Astrocyte of the hippocampus (primary cell): ENCODE results near the gene DGLUCY.
"Not testable (repeated sequence)": the region's sequence is repeated elsewhere in the genome, so short reads cannot be mapped to it uniquely, and the experiment has no call there.

Source experiments
- DNase-seq: peaks from one replicate; pipeline ENCODE4 v3.0.0; 2011; ENCODE audit warnings: low read depth, low spot score

The DGLUCY gene, protein sequence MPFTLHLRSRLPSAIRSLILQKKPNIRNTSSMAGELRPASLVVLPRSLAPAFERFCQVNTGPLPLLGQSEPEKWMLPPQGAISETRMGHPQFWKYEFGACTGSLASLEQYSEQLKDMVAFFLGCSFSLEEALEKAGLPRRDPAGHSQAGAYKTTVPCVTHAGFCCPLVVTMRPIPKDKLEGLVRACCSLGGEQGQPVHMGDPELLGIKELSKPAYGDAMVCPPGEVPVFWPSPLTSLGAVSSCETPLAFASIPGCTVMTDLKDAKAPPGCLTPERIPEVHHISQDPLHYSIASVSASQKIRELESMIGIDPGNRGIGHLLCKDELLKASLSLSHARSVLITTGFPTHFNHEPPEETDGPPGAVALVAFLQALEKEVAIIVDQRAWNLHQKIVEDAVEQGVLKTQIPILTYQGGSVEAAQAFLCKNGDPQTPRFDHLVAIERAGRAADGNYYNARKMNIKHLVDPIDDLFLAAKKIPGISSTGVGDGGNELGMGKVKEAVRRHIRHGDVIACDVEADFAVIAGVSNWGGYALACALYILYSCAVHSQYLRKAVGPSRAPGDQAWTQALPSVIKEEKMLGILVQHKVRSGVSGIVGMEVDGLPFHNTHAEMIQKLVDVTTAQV

DNA sequence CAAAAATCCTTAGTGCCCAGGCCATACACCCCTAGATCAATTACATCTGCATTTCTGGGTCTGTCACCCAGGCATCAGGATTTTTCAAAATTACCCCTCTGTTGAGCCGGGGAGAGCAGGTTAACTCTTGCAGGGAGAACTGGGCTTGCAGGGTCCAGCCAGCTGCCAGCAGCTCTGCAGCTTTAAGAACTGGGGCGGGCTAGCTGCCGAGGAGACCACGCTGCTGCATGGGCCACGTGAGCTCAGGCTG lies at the start of gene DGLUCY:
DGLUCY (plus strand) TSS at position 245 of the 250 bp plus-strand sequence. CDS start 46,222 bp downstream, outside the sequence.
- no peak for DNase-seq

DNA sequence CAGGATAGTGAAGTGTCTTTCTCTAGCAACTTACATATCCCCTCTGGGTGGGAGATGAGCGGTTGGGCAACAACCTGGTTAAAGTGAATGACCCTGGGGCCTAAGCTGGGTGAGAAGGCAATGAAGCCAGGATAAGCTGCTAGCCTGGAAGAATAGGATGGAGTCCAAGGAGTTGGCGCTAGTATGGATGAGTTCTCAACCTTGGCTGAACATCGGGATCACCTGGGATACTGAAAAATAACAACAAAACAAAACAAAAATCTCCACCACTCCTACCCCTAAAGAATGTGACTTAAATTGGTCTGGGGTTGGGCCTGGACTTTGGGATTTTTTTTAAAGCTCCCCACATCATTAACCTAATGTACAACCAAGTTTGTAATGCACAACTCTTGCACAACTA lies 48.6 kb upstream of the DGLUCY start:
- no peak for DNase-seq

DNA sequence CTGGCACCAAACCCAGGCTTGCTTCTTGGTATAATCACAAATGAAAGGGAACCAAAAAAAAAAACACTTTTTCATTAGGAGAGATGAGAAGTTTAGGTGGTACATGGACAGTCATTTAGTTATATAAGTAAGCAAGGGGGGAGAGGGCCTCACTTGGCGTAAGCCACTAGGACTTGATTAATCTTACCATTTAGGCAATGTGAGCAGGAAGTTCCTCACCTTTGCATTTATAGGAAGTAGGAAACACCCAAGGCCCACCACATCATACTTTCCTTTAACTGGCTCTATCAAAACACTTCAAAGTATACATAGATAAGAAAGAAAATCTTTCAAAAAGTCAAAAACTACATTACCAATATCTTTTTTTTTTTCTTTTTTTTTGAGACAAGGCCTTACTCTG lies 46.7 kb upstream of the DGLUCY start:
- no peak for DNase-seq

DNA sequence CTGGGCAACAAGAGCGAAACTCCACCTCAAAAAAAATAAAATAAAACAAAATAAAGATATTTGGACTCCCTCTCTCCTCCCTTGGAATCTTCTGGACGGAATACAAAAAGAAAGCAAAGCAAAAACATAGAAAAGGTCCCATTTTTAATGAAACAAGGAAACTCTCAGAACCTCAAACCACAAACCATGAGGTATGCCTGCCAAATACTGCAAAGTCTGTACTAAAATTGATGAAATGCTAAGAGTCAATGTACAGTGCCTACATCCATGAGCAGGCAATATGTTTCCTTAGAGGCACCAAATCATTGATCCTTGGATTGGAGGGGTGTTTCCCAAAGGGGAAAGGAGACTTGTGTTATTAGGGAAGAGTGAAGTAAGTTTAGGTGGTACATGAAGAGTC lies 45.2 kb upstream of the DGLUCY start:
- peak; percentile 73 for DNase-seq

DNA sequence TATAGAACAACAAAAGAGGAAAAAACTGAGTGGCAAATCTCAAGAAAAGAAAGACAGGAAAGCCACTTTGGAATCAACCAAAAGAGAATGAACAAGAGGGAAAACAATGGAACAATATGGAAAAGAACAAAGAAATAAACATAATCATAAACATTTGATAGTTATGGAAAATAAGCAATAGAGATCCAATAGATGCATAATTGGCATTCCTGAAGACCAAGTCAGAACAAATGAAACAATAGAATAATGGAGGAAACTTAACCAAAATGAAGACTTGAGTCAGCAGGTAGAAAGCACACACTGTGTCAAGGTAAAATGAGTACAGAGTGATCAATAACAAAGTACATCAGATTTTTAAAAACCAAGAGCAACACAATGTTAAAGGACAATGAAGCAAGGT lies 43.3 kb upstream of the DGLUCY start:
- DNase-seq: no peak

DNA sequence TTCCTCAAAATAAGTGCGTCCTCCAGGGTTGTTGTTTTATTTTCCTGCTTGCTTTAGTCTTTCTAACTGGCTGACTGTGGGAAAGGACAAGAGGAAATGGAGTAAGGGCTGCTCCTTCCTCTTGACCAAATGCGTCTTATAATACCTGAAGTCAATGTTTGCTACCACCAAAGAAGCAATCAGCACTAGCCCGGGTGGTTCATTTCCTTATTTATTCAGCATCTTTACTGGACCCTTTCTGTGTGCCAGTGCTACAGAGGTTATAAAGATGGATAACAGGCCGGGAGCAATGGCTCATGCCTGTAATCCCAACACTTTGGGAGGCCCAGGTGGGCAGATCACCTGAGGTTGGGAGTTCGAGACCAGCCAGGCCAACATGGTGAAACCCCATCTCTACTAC lies 38.3 kb upstream of the DGLUCY start:
- no peak for DNase-seq

DNA sequence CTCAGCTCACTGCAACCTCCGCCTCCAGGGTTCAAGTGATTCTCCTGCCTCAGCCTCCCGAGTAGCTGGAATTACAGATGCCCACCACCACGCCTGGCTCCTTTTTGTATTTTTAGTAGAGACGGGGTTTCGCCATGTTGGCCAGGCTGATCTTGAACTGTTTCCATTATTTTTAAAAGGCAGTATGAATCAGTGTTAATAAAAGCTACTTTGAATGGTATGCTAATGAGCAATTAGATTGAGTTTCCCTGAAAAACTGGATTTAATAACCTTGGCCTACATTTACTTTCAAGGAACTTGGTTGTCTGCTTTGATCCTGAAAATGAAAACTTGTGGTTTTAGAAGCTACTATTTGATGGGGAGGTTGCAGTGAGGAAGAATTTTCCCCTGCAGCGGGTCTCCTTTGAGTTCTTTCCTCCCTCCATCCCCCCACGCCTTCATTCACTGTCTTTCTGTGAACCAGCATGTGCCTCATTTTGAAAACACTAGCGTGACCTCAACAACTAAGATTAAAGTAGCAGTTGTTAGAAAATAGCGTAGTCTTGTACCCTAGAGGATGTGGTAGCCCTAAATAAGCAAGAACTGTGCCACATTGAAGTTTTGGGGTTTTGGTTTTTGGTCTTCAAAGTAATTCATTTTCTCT lies 35.7 kb upstream of the DGLUCY start:
- DNase-seq: peak; percentile 43

DNA sequence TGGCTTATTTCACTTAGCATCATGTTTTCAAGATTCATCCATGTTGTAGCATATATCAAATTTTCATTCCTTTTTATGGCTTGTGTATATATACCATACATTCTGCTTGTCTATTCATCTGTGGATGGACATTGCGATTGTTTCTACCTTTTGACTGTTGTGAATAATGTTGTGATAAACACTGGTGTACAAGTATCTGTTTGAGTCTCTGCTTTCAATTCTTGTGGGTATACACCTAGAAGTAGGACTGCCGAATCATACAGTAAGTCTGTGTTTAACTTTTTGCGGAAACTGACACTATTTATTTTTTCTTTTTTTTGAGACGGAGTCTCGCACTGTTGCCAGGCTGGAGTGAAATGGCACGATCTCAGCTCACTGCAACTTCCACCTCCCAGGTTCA lies 33.8 kb upstream of the DGLUCY start:
- DNase-seq: no peak

DNA sequence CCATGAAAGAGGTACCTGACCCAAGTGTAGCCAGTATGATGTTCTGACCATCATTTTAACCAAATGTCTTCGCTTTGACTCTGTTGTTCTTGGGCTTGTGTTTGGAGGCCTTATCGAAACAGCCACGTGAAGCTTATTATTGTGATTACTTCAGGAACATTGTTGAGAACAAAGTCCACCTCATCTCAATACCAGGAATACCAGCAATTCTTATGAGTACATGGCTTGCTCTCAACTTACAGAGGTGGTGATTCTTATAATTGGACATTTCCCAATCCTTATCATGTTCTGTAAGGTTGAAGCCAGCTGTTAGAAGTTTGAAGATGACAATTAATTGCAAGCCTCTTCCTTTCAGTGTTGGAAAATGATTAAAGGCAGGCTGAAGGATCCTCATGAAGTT lies 31.6 kb upstream of the DGLUCY start:
- no peak for DNase-seq

DNA sequence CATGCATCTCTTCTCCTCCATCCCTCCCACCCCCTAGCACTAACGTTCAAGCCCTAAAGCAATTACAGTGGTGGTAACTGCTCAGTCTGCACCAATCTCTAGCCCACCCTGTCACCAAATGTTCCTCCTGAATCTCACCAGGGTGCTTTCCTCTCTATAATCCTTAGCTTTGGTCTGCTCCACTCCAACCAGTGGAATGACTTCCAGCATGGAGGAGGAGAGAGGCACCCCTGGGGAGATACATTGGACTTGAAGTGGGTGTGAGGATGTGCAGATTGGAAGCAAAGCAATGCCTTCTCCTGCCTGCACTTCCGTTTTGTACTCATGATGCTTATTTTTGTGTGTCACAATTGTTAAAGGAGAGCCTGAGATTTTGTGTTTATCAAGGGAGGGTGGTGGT lies 29.4 kb upstream of the DGLUCY start:
- no peak for DNase-seq

DNA sequence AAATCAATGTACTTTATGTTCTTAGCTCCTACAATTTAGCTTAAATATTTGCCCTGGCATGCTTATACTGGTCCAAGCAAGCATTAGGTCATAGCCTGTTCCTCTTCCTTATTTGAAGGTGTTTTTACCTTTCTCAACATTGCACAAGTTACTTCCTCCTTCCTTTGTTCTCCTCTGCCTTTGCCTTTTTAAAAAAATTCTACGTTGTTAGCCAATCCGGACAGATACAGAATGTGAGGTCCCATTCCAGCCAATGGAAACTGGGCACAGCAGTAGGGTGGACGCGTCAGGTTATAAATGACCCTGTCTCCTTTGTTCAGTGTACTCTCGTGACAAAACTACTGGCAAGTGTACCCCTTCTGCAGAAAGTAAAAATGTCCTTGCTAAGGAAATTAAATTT lies 26.4 kb upstream of the DGLUCY start:
- not testable (repeated sequence) for DNase-seq

DNA sequence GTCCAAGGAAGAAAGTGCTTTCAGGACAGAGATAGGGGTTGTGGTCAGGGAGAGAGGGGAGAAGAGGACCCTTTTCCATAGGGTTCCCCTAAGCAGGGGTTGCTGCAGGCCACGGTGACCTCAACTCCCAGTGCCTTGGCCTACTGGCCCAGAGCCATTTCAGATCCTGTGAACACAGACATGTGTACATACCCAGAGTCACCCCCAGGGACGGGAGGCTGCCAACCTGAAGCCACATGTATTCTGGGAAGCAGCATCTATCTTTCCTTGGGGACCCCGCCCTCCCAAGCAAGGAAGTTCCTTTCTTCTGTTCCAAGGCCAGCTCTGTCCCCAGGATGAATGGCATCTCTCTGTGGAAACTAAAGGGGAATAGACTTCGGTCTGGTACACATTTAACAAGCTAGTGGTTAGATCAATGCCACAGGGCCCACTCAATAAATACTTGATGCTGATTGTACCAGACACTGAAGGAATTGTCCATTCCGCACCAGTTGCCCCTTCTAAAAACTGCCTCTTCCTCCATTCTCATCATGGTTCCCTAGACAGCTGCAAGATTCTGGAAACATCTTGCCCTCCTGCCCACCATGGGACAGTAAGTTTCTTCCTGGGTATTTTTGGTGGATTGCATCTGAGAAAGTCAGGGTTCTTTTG lies 25.2 kb upstream of the DGLUCY start:
- no peak for DNase-seq

DNA sequence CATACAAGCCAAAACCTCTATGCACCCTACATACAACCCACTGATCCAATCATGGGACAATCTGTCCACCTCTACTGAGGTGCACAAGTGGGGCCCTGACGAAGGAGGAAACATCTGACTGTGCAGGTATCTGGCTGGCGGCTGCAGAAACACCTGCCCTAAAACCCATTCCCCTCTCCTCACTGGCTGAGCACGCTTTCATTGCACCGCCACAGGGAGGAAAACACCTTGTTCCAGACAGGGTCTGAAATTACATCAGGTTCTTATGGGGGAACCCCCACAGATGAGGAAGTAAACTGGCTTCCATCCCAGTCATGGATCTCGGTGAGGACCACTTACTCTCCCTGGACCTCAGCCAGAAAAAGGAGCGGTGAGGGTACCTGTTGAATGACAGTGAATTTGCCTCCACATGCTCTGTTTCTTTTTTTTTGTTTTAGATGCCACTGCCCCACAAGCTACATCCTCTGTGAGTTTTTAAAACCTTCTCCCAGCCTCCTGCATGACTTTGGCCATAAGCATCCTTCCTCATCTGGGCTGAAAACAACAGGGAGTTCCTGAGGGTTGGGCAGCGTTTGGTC lies 23.8 kb upstream of the DGLUCY start:
- DNase-seq: no peak

DNA sequence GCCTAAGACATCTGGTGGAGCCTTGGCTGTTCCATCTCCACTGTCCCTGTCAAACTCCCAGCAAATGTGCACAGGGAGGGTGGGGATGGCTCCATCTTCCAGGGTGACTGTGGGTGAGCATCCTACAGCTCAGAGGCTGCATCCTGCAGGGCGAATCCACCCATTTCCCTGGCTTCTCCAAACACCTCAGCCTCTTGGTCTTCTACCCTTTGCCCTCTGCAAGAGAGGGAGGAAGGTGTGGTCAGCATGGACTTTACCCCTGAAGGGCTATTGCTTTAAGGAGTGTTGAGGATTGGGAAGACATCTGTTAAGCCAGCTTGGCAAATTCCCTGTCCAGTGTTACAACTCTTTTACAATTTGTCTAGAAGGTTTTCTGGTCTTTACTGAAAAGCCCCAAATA lies 23.1 kb upstream of the DGLUCY start:
- no peak for DNase-seq

DNA sequence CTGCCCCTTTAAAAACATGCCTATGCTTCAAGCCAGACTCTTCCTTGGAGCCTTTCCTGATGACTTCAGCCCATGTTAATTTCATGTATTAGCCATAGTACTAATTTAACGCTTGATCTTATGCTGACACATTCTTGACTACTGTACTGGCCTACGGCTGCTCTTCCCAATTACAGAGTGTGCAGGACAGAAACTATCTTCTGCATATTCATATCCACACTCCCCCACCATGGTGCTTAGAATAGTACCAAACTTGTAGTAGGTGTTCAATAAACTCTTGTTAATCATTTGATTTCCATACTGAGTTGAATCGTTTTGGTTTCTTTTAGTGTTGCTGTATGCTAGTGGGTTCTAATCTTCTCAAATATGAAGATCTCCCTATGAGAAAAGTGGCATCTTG lies 21.8 kb upstream of the DGLUCY start:
- no peak for DNase-seq

DNA sequence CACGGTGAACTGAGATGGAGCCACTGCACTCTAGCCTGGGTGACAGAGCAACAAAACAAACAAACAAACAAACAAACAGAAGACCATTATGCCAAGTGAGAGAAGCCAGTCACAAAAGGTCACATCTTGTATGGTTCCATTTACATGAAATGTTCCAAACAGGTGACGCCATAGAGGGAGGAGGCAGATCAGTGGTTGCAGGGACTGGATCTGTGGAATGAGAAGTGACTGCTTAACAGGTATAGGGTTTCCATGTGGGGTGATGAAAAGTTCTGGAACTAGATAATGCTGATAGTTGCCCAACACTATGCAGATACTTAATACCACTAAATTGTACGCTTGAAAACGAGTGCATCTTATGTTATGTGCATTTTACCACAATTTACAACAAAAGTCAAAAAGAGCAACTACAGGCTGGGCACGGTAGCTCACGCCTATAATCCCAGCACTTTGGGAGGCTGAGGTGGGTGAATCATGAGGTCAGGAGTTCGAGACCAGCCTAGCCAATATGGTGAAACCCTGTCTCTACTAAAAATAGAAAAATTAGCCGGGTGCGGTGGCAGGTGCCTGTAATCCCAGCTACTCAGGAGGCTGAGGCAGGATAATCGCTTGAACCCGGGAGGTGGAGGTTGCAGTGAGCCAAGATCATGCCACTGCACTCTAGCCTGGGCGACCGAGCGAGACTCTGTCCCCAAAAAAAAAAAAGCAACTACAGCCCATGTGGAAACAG lies 20.0 kb upstream of the DGLUCY start:
- not testable (repeated sequence) for DNase-seq

DNA sequence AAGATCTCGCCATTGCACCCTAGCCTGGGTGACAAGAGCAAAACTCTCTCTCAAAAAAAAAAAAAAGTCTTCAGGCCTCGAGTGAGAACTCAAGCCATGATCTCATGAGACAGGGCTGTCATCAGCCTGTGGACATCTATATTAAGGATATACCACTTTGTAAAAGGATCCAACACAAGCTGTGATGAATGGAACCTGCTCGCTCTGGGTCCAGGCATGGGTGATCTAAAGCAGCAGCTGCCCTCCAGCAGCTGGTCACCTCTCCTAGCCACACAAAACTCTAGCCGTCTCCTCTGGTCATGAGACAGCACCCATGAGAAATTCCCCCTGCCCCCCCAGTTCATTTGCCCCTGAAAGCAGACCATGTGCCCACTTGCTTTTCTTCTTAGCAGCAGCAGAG lies 19.1 kb upstream of the DGLUCY start:
- no peak for DNase-seq

DNA sequence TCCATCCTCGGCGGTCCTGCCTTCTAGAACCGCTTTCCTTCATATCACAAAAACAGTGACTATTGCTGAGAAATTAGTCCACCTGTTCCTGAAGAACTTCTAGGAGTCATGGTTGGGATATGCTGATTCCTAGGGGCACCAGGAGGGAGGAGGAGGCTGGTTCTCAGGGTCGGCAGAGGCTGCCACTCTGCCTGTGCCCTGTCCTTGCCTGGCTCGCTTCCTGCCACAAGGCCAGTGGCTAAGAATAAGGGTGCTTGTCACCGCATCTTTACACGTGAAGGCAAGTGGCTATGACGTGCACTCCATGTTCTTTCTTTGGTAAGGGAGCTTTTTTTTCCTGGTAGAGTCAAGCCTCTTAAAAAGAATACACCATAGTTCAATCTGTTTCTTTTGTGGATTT lies 18.7 kb upstream of the DGLUCY start:
- DNase-seq: no peak

DNA sequence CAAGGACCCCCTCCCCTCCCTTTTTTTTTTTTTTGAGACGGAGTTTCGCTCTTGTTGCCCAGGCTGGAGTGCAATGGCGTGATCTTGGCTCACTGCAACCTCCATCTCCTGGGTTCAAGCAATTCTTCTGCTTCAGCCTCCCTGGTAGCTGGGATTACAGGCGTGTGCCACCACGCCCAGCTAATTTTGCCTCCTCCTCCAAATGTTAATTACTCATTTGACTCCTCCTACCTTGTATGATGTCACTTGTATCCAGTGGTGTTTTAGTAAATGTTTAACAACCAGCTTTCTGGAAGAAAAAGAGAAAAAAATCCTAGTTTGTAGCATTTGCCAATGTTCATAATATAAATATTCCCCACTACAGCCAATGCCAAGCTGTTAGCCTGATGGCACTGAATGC lies 16.2 kb upstream of the DGLUCY start:
- DNase-seq: not testable (repeated sequence)

DNA sequence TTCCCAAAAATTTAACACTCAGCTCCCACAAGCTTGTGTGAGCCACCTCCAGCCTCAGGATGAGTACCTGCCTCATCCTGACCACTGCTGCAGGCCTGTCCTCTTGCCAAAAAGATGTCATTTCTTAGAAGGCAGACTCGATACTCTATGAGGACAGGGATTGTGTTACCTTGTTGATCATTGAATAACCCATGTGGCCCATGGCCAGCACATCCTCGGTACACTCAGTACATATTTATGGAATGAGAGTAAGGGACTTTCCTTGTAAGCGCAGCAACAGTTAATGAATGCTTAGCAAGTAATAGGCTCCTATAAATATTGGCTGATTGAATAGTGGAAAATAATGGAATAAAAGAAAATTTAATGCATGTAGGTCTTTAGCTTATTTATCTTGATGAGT lies 15.3 kb upstream of the DGLUCY start:
- no peak for DNase-seq

DNA sequence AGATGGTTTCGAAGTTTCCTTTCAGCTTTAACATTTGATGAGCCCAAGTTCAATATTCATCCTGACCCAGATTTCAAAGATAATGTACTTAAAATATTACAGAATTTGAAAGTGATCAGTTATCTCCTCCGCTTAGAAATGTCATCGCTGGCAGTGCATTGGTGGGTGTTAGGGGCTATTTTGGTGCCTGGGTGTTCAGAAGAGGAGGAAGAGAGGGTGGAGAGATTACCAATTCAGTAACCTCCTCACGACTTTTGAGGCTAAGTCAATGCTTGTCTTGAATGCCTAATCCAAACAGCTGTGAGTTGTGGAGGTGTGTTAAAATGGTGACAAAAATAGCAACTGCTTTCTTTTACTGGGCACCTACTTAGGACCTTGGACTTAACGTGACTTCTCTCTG lies 13.8 kb upstream of the DGLUCY start:
- DNase-seq: no peak

DNA sequence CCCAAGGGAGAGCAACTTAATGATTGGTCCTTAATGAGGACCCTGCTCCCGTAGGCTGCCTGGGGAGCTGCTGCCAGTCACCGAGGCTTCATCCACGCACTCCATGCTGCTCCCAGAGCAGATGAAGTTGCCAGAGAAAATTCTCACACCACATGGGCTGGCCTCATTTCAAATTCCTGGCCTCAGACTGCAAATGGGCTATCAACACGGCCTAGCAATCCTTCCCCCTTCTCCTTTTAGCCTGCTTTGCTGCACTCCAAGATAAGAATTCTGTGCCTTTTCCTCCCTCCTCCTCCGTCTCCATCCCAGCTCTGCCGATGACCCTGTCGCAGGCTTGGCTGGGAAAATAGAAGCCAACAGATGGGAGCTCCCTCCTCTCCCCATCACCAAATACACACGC lies 10.8 kb upstream of the DGLUCY start:
- DNase-seq: no peak
